GM12865 (cell line): ENCODE results near the gene SLC19A1.
A peak's percentile ranks its signal among the peaks of the same experiment; 100 is the strongest.

Source experiments
- DNase-seq: peaks from one replicate; pipeline ENCODE4 v3.0.0; 2010; ENCODE audit warnings: low read depth
- H3K4me3 ChIP-seq: 2 replicates; pipeline ENCODE4 v1.5.1; 2011; ENCODE audit warnings: mild to moderate bottlenecking, low read depth, low read length, control low read depth
- TF ChIP-seq, protein P1 (sequence below): IDR thresholded peaks from 2 replicates; pipeline ENCODE4 v1.5.1; 2011; ENCODE audit warnings: low read length, control low read depth, low read depth, inconsistent platforms; ENCODE audit not compliant: insufficient read depth; ENCODE audit errors: missing control alignments

Gene SLC19A1

DNA sequence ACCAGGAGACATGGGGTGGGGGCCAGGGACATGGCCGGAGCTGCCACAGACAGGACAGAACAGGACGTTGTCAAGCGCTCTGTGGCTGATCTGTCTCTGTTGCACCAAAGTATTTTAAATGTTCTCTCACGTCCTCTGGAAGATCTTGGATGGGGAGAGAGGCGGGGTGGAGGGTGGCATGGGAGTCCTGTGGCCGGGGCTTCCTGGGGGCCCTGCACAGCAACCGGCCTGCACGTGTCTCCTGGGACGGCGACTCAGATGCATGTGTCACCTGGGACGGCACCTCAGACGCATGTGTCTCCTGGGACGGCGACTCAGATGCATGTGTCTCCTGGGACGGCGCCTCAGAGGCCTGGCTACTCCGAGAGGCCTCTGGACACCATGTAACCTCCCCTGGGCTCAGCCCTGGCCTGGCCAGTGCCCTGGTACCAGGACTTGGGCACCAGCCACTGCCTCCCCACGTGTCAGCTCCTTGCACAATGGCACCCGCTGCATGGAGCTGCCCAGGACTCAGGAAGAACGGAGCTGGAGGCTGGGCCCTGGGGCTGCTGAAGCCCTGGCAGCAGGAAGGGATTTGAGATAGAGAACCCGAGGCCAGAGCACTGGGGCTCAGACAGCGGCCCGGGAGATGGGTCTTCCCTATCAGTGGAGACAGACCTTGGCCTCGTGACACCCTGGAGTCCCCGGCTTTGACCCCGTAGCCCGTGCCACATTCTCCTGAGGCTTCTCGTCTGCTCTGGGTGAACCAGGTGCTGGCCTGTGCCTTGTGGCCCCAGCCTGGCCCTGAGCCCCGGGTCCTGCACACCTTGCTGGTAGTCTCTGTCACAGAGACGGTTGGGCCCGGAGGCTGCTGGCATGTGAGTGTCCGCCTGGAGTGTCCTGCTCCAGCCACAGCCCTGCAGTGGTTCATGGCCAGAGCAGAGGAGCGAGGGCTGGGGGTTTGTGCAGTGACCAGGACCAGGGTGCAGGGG, 14.7 kb upstream of the SLC19A1 start:
- no peak overlapping the region for H3K4me3 ChIP-seq
- TF ChIP-seq, protein P1, sequence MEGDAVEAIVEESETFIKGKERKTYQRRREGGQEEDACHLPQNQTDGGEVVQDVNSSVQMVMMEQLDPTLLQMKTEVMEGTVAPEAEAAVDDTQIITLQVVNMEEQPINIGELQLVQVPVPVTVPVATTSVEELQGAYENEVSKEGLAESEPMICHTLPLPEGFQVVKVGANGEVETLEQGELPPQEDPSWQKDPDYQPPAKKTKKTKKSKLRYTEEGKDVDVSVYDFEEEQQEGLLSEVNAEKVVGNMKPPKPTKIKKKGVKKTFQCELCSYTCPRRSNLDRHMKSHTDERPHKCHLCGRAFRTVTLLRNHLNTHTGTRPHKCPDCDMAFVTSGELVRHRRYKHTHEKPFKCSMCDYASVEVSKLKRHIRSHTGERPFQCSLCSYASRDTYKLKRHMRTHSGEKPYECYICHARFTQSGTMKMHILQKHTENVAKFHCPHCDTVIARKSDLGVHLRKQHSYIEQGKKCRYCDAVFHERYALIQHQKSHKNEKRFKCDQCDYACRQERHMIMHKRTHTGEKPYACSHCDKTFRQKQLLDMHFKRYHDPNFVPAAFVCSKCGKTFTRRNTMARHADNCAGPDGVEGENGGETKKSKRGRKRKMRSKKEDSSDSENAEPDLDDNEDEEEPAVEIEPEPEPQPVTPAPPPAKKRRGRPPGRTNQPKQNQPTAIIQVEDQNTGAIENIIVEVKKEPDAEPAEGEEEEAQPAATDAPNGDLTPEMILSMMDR, result no peak
- DNase-seq, result no peak

DNA sequence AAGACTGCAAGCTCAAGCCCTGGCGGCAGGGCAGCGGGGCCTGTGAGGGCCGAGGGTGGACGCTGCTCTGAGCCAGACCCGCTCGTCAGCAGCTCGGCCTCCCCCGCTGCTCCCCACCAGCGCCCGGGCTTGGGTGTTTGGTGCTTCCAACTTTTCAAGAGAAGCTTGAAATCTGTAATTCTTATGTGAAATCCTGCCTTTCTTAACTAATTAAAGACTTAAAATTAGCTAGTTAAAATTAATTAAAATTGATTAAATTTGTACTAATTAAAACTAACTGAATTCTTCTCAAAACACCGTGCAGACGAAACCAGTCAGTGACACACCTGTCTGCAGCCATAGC, 14.0 kb upstream of the SLC19A1 start:
- no peak overlapping the region for H3K4me3 ChIP-seq
- TF ChIP-seq, protein P1, result no peak
- DNase-seq, result no peak

DNA sequence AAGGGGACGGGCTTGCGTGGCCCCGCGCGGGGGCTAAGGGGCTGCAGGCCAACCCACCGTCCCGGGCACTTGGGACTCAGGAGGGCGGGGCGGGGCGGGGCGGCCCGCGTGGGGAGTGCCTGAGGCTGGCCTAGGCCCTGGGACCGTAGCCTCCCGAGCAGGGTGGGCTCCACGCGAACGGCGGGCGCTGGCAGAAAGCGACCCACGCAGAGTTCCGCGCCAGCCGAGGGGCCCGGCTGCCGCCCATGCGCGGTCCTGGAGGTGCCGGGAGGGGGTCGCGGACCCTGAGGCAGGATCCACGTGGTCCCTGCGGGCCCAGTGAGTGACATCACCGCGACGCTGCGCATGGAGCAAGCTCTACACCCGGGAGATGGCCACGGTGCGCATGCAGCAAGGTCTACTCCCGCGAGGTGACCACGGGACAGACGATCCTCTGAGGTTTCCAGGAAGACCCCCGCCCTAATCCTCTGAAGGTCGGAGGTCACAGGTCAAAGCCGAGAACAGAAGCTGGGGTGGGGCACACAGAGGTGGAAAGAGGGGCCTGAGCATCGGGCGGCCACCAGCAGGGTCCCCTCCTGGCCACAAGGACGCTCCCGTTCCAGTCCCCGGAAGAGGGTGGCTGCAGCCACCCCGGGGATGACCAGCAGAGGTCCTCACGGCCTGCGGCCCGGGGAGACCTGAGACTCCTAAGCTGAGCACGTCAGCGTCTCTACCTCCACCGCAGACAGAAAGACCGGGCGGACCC, 13.5 kb upstream of the SLC19A1 start:
- TF ChIP-seq, protein P1, result peak; percentile 94
- peak; percentile 91 for DNase-seq
- H3K4me3 ChIP-seq, result peak overlapping the region; percentile 55

GRCh38 chr21:45555251-45555556, 13.0 kb upstream of the SLC19A1 start:
- TF ChIP-seq, protein P1, result no peak
- DNase-seq, result peak; percentile 63
- peak overlapping the region; percentile 55; the same call in 1 of the 2 replicates for H3K4me3 ChIP-seq

DNA sequence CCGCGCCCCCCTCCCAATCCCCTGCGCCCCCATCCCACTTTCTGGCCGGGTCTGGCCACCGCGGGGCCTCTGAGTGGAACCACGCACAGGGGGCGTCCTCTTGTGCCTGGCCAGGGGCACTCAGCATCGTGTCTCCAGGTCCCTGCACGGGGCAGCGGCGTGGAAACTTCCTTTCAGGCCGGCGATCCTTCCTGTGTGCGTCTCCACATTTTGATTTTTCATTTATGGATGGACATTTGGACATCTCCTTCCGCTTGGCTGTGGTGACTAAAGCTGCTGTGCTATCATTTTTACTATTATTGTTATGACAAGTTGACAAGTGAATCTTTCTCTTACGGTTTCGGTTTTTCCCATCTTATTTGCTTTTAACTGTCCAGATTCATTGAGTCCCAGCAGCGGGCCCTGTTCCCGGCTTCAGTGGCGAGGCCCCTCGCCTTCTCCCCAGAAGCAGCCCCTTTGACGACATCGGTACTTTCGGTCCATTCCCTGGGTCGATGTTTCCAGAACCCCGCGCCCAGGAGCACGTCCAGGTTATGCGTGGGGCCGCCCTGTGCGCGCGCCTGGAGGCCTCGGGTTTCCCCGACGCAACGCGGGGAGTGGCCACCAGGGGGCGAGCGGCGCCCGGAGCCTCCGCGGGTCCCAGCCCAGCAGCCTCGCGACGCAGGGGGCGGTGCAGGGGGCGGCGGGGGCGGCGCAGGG, 12.4 kb upstream of the SLC19A1 start:
- peak overlapping the region; percentile 85 for H3K4me3 ChIP-seq
- TF ChIP-seq, protein P1, result peak; percentile 78
- DNase-seq, result peak; percentile 89

GRCh38 chr21:45552696-45553391, 10.6 kb upstream of the SLC19A1 start:
- H3K4me3 ChIP-seq, result no peak overlapping the region
- TF ChIP-seq, protein P1, result no peak
- DNase-seq, result no peak
